Lung (tissue), 12 donors: ENCODE data around the gene SSH2. TPM values are rescaled to one million over a fixed set of nuclear protein-coding genes. Genes with fewer than 3 reads are reported as not detected.
A peak's percentile ranks its signal among the peaks of the same experiment; 100 is the strongest.

Experiments
- ATAC-seq: fragments of 200-7000 bp; cut with Tn5 transposase; one replicate; pipeline ENCODE4 v1.9.1; 2020; ENCODE audit warnings: moderate number of reproducible peaks; ENCODE audit not compliant: insufficient read depth, low FRiP score
- DNase-seq, 3 donors: peaks; one replicate each; pipeline ENCODE4 v3.0.0-alpha.2; 2013 to 2017
- H3K27ac ChIP-seq, 2 donors: one replicate each; pipeline ENCODE4 v1.5.1; 2013; ENCODE audit warnings: mild to moderate bottlenecking in 2 of 2, moderate library complexity in 2 of 2, control low read depth in 1 of 2, inconsistent platforms in 1 of 2, low read depth in 1 of 2, low read length in 1 of 2
- H3K27me3 ChIP-seq, 3 donors: one replicate each; pipeline ENCODE4 v1.5.1; 2013; ENCODE audit warnings: low read length in 2 of 3; ENCODE audit not compliant: control insufficient read depth in 3 of 3, insufficient read depth in 3 of 3
- H3K36me3 ChIP-seq, 4 donors: one replicate each; pipeline ENCODE4 v1.5.1; 2013; ENCODE audit warnings: low read length in 4 of 4, mild to moderate bottlenecking in 1 of 4, moderate library complexity in 1 of 4; ENCODE audit not compliant: control insufficient read depth in 4 of 4, insufficient read depth in 4 of 4
- H3K4me1 ChIP-seq, 5 donors: one replicate each; pipeline ENCODE4 v1.5.1; 2013; ENCODE audit warnings: low read length in 5 of 5, mild to moderate bottlenecking in 2 of 5, moderate library complexity in 1 of 5; ENCODE audit not compliant: control insufficient read depth in 5 of 5, insufficient read depth in 5 of 5
- H3K4me3 ChIP-seq: one replicate; pipeline ENCODE4 v1.5.1; 2013; ENCODE audit warnings: mild to moderate bottlenecking, control low read depth, moderate library complexity
- H3K9ac ChIP-seq, 2 donors: one replicate each; pipeline ENCODE4 v1.5.1; 2013; ENCODE audit warnings: low read length in 2 of 2, control low read depth in 1 of 2; ENCODE audit not compliant: insufficient read depth in 1 of 2
- H3K9me3 ChIP-seq, 4 donors: one replicate each; pipeline ENCODE4 v1.5.1; 2013; ENCODE audit warnings: low read length in 3 of 4, mild to moderate bottlenecking in 1 of 4, moderate library complexity in 1 of 4; ENCODE audit not compliant: control insufficient read depth in 4 of 4, insufficient read depth in 3 of 4
- WGBS, 2 donors: extraction: QIAGEN DNeasy Blood & Tissue Kit; methylation state at CpG; one replicate each; pipeline ENCODE4 v1.1.7; 2013; 5-methylcytosine and 5-hydroxymethylcytosine counted together
- polyA plus RNA-seq, 2 donors: library from polyadenylated mRNA; stranded (reverse); fragments of 200-250 nt; gene quantifications; one replicate each; pipeline ENCODE4 v1.2.1, GENCODE V29; 2013
- total RNA-seq, 2 donors: library from RNA; depleted of rRNA in 1 of 2; stranded (reverse); fragments of >200 nt in 1 of 2; gene quantifications; one replicate each; pipeline ENCODE4 v1.2.1, GENCODE V29; 2014 to 2021
- TF ChIP-seq, protein P1 (sequence below): IDR thresholded peaks from 2 replicates; pipeline ENCODE4 v1.5.1; 2012; ENCODE audit warnings: mild to moderate bottlenecking; ENCODE audit errors: control extremely low read depth, extremely low read depth
- donor health status: control.
- donor health status: control.
- donor health status: Bipolar disorder and iron deficiency.
- donor health status: healthy.
- donor health status: DM: yes; HTN: yes; CAD: no.

Gene SSH2
- total and polyA plus RNA-seq, 4 donors = 23.4 to 69.4 (median 41.1) TPM

DNA sequence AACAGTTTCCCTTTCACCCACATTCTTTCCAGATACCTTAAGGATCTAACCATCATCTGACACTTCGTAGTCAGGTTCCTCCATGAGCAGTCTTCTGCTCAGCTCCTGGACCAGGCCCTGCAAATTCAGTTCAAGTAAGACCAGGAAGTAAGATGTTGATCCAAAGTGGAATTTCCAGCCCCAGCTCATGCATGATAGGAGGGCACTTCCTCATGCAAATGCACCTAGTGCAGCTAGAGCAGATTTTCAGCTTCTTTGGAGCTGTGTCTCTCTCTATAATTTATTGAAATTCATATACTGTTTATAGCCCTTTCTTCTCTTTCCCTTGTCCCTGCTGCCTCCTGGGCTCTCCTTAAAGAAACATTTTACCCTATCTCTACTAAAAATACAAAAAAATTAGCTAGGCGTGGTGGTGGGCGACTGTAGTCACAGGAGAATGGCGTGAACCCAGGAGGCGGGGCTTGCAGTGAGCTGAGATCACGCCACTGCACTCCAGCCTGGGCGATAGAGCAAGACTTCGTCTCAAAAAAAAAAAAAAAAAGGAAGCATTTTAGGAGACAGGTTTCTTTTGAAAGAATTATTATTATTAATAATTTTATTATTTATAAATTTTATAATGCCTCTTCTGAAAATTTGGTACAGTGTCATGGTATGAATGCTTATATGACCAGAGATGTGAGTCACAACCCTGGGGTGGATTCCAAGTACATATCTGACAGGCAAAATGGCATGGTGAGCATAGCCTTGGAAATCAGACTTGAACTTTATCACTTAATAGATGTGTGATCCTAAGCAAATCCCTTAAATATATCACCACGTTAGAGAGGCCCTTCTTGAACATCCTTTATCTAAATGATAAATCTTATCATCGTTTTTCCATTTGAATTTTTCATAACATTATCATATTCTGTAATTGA lies 94.3 kb downstream of the SSH2 start:
- no peaks in the 10 kb centered on the region for H3K27me3 ChIP-seq
- ATAC-seq (no peak), DNase-seq (peak in 1 of 3 donors; percentile 25)
- H3K4me1 ChIP-seq = peaks cover 0 to 2% (median 0%) of the 10 kb centered on the region in 5 donors
- peak overlapping the region in 1 of 2 donors; percentile 37 for H3K27ac ChIP-seq
- TF ChIP-seq, protein P1, sequence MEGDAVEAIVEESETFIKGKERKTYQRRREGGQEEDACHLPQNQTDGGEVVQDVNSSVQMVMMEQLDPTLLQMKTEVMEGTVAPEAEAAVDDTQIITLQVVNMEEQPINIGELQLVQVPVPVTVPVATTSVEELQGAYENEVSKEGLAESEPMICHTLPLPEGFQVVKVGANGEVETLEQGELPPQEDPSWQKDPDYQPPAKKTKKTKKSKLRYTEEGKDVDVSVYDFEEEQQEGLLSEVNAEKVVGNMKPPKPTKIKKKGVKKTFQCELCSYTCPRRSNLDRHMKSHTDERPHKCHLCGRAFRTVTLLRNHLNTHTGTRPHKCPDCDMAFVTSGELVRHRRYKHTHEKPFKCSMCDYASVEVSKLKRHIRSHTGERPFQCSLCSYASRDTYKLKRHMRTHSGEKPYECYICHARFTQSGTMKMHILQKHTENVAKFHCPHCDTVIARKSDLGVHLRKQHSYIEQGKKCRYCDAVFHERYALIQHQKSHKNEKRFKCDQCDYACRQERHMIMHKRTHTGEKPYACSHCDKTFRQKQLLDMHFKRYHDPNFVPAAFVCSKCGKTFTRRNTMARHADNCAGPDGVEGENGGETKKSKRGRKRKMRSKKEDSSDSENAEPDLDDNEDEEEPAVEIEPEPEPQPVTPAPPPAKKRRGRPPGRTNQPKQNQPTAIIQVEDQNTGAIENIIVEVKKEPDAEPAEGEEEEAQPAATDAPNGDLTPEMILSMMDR = no peak
- H3K36me3 ChIP-seq = no peaks in the 10 kb centered on the region
- no peak overlapping the region for H3K4me3 ChIP-seq
- H3K9me3 ChIP-seq = no peaks in the 10 kb centered on the region
- 72 to 86% methylated on average over 10 of the region's 10 CpGs for WGBS, 2 donors
- H3K9ac ChIP-seq = no peak overlapping the region

- Histone ChIP-seq H3K9me3 (no peaks in the 10 kb centered on the region), H3K4me3 (no peak overlapping the region), H3K9ac (no peak overlapping the region), H3K4me1 (peaks cover 0 to 2% (median 0%) of the 10 kb centered on the region in 5 donors), H3K27ac (no peak overlapping the region), H3K36me3 (no peaks in the 10 kb centered on the region), H3K27me3 (no peaks in the 10 kb centered on the region)
- 94 to 98% methylated on average over 1 of the region's 1 CpG for WGBS, 2 donors
- TF ChIP-seq, protein P1 = no peak
- DNase-seq (no peak), ATAC-seq (no peak)
Measured at GRCh38 chr17:29833801-29834200, 96.2 kb downstream of the SSH2 start.

DNA sequence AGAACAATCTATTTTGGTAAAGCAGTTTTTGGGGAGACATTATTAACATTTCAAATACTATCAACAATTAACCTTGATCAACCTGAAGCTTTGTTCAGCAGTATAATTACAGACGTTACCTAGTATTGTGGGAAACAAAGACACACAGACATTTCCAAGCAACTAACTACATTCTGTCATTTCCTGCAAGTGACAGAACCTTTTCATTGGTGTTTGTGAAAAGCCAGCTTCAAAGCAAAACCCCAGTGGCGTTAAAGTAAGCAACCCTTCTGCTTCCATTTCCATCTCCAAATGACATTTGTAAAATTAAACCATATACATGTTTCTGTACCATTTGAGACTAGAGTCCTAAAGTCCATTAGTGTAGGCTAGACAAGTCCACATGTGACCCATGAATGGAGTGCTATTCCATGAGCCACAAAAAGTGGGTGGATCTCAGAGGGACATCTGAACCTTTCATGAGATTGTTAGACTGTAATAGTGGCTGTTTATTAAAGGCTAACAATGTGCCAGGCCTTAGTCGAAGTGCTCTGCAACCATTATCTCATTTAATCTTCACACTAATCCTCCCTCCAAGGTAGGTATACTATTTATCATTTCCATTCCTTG lies 101.2 kb downstream of the SSH2 start:
- TF ChIP-seq, protein P1 = no peak
- ATAC-seq (no peak), DNase-seq (no peak)
- Histone ChIP-seq H3K9me3 (no peaks in the 10 kb centered on the region), H3K4me1 (no peaks in the 10 kb centered on the region), H3K36me3 (no peaks in the 10 kb centered on the region), H3K27me3 (no peaks in the 10 kb centered on the region), H3K4me3 (no peak overlapping the region), H3K9ac (no peak overlapping the region), H3K27ac (no peak overlapping the region)
- WGBS, 2 donors = 78 to 80% methylated on average over 3 of the region's 3 CpGs
